ENCODE results near the gene ITPKB.

Gene ITPKB

DNA sequence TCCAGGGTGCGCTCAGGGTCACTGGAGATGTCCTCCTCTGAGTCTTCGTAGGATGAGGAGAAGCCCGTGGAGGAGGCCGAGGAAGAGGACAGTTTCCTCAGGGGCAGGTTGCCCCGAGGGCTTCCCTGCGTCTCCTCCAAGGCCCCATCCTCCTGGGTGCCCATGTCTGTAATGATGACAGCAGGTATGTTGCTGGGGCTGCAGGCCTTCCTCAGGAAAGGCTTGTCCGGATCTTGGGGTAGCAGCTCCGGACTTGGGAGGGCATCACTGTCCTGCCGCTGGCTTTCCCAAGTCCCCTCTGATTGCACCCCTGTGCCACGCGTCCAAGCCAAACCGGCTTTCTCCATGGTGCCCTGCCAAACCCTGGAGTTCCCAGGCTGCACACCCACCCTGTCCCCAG is 3.5 kb downstream of the ITPKB start:
- TF ChIP-seq GABPA (IDR thresholded peaks at IDR 0.05; ENCODE audit: low read depth) (no peak), SPI1 (IDR thresholded peaks at IDR 0.05; ENCODE audit: borderline replicate concordance, low read depth) (no peak), POLR2AphosphoS5 (IDR thresholded peaks at IDR 0.05; ENCODE audit: low read depth) (no peak)
- TF ChIP-seq, protein P1, sequence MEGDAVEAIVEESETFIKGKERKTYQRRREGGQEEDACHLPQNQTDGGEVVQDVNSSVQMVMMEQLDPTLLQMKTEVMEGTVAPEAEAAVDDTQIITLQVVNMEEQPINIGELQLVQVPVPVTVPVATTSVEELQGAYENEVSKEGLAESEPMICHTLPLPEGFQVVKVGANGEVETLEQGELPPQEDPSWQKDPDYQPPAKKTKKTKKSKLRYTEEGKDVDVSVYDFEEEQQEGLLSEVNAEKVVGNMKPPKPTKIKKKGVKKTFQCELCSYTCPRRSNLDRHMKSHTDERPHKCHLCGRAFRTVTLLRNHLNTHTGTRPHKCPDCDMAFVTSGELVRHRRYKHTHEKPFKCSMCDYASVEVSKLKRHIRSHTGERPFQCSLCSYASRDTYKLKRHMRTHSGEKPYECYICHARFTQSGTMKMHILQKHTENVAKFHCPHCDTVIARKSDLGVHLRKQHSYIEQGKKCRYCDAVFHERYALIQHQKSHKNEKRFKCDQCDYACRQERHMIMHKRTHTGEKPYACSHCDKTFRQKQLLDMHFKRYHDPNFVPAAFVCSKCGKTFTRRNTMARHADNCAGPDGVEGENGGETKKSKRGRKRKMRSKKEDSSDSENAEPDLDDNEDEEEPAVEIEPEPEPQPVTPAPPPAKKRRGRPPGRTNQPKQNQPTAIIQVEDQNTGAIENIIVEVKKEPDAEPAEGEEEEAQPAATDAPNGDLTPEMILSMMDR (IDR thresholded peaks at IDR 0.05; ENCODE audit: insufficient read depth, low read length), result no peak
- TF ChIP-seq, protein P2, sequence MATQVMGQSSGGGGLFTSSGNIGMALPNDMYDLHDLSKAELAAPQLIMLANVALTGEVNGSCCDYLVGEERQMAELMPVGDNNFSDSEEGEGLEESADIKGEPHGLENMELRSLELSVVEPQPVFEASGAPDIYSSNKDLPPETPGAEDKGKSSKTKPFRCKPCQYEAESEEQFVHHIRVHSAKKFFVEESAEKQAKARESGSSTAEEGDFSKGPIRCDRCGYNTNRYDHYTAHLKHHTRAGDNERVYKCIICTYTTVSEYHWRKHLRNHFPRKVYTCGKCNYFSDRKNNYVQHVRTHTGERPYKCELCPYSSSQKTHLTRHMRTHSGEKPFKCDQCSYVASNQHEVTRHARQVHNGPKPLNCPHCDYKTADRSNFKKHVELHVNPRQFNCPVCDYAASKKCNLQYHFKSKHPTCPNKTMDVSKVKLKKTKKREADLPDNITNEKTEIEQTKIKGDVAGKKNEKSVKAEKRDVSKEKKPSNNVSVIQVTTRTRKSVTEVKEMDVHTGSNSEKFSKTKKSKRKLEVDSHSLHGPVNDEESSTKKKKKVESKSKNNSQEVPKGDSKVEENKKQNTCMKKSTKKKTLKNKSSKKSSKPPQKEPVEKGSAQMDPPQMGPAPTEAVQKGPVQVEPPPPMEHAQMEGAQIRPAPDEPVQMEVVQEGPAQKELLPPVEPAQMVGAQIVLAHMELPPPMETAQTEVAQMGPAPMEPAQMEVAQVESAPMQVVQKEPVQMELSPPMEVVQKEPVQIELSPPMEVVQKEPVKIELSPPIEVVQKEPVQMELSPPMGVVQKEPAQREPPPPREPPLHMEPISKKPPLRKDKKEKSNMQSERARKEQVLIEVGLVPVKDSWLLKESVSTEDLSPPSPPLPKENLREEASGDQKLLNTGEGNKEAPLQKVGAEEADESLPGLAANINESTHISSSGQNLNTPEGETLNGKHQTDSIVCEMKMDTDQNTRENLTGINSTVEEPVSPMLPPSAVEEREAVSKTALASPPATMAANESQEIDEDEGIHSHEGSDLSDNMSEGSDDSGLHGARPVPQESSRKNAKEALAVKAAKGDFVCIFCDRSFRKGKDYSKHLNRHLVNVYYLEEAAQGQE (IDR thresholded peaks at IDR 0.05; ENCODE audit: insufficient replicate concordance, low read depth), result no peak
- DNase-seq (ENCODE audit: low read depth in 1 of 2, low spot score in 1 of 2), result no peak
- H3K4me3 ChIP-seq (replicated peaks; ENCODE audit: insufficient read depth, low read length), result no peak overlapping the region
- no peaks in the 10 kb centered on the region for H3K27me3 ChIP-seq (ENCODE audit: insufficient read depth, poor library complexity, severe bottlenecking)
- H3K27ac ChIP-seq (replicated peaks), result no peak overlapping the region

DNA sequence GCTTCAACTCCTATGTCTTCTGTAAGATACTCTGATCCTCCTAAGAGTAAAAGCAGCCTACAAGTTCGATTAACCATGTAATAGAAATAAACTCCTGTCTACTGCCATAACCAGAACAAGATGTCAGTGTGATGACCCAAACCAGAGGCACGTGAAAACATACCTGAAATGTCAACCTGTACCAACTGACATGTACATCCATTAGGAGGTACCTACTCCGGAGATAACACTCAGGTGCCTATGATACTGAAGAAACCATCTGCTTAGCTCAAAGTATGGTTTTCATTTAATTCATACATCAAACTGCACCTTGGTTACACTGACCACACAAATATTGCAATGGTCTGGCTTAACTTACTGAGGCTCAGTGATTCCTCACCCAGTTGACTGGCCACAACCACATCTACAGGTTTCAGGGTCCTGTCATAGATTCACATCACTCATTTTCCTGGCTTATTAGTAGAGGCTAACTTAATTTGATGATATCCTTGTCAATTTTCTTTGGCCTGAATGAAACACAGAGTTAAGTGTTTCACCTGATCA is 4.4 kb downstream of the ITPKB start:
- TF ChIP-seq, protein P1 (IDR thresholded peaks at IDR 0.05; ENCODE audit: insufficient read depth, low read length), result no peak
- TF ChIP-seq SPI1 (IDR thresholded peaks at IDR 0.05; ENCODE audit: borderline replicate concordance, low read depth) (no peak), POLR2AphosphoS5 (IDR thresholded peaks at IDR 0.05; ENCODE audit: low read depth) (no peak), GABPA (IDR thresholded peaks at IDR 0.05; ENCODE audit: low read depth) (no peak)
- TF ChIP-seq, protein P2 (IDR thresholded peaks at IDR 0.05; ENCODE audit: insufficient replicate concordance, low read depth), result no peak

DNA sequence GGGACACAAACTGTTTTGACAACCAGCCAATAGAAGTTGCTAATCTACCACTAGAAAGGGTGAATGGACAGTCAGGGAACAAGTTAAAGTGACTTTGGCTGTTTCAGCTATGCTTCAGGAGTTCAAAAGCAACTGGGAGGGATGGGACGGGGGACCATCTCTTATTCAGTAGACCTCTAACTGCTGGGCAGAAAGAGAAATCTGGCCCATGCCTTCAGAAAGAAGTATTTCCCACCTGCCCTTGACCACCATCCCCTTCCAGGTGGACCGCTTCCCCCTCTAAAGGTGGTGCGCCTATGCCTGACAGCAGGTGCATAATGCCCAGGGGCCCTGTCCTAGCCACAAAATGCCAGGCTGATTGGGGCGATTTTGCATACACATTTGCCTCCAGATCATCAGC is 5.2 kb downstream of the ITPKB start:
- Histone ChIP-seq H3K27me3 (ENCODE audit: insufficient read depth, poor library complexity, severe bottlenecking) (no peaks in the 10 kb centered on the region), H3K4me3 (replicated peaks; ENCODE audit: insufficient read depth, low read length) (no peak overlapping the region), H3K27ac (replicated peaks) (no peak overlapping the region)
- DNase-seq (ENCODE audit: low read depth in 1 of 2, low spot score in 1 of 2), result no peak
- no peak for TF ChIP-seq GABPA (IDR thresholded peaks at IDR 0.05; ENCODE audit: low read depth)
- TF ChIP-seq, protein P2 (IDR thresholded peaks at IDR 0.05; ENCODE audit: insufficient replicate concordance, low read depth), result no peak
- TF ChIP-seq, protein P1 (IDR thresholded peaks at IDR 0.05; ENCODE audit: insufficient read depth, low read length), result no peak
- no peak for TF ChIP-seq POLR2AphosphoS5 (IDR thresholded peaks at IDR 0.05; ENCODE audit: low read depth)

More for the DNA sequence above, 4.4 kb downstream of the ITPKB start:
- Histone ChIP-seq H3K4me3 (replicated peaks; ENCODE audit: insufficient read depth, low read length) (no peak overlapping the region), H3K27me3 (ENCODE audit: insufficient read depth, poor library complexity, severe bottlenecking) (no peaks in the 10 kb centered on the region), H3K27ac (replicated peaks) (no peak overlapping the region)
- no peak for DNase-seq (ENCODE audit: low read depth in 1 of 2, low spot score in 1 of 2)
